ENCODE results near the gene VIT. TPM values are rescaled to one million over a fixed set of nuclear protein-coding genes. Genes with fewer than 3 reads are reported as not detected.

The VIT gene, protein sequence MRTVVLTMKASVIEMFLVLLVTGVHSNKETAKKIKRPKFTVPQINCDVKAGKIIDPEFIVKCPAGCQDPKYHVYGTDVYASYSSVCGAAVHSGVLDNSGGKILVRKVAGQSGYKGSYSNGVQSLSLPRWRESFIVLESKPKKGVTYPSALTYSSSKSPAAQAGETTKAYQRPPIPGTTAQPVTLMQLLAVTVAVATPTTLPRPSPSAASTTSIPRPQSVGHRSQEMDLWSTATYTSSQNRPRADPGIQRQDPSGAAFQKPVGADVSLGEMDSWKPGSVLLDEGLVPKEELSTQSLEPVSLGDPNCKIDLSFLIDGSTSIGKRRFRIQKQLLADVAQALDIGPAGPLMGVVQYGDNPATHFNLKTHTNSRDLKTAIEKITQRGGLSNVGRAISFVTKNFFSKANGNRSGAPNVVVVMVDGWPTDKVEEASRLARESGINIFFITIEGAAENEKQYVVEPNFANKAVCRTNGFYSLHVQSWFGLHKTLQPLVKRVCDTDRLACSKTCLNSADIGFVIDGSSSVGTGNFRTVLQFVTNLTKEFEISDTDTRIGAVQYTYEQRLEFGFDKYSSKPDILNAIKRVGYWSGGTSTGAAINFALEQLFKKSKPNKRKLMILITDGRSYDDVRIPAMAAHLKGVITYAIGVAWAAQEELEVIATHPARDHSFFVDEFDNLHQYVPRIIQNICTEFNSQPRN
- under 1 TPM in 1 of 3 donors, not detected in 2; 0.17 TPM for polyA plus RNA-seq (ENCODE audit: insufficient read length in 3 of 3)

DNA sequence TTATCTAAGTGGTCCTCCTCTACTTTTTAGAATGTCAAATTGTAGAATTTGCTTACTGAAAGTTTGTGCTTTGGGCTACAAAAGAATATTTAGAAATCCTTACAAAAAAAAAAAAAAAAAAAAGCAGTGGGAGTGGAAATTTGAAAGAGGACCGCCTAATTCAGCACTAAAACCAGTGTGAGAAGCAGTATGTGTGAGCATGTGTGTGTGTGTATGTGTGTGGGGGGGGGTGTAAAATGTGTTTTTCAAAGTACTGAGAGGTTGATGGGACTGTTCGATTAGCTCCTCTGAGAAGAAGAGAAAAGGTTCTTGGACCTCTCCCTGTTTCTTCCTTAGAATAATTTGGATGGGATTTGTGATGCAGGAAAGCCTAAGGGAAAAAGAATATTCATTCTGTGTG is at the start of gene VIT:
Gene VIT (plus strand): TSS at position 175 of the 400 bp plus-strand sequence. CDS start 19,664 bp downstream, outside the sequence.
- no peak for DNase-seq (ENCODE audit: low read depth in 3 of 3, low spot score in 2 of 3)

- DNase-seq (ENCODE audit: low read depth in 3 of 3, low spot score in 2 of 3): no peak
These were observed 46.3 kb upstream of the VIT start for GRCh38 chr2:36650031-36650829.

DNA sequence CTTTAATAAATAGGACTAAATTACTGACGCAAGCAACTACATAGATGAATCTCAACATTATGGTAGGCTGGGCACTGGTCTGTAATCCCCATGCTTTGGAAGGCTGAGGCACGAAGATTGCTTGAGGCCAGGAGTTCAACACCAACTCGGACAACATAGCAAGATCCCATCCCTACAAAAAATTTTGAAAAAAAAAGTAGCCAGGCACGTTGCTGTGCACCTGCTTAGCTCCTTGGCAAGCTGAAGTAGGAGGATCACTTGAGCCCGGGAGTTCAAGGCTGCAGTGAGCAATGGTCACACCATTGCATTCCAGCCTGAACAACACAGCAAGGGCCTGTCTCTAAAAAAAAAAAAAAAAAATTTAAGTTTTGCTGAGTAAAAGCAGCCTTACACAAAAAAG is 43.4 kb upstream of the VIT start:
- no peak for DNase-seq (ENCODE audit: low read depth in 3 of 3, low spot score in 2 of 3)

DNA sequence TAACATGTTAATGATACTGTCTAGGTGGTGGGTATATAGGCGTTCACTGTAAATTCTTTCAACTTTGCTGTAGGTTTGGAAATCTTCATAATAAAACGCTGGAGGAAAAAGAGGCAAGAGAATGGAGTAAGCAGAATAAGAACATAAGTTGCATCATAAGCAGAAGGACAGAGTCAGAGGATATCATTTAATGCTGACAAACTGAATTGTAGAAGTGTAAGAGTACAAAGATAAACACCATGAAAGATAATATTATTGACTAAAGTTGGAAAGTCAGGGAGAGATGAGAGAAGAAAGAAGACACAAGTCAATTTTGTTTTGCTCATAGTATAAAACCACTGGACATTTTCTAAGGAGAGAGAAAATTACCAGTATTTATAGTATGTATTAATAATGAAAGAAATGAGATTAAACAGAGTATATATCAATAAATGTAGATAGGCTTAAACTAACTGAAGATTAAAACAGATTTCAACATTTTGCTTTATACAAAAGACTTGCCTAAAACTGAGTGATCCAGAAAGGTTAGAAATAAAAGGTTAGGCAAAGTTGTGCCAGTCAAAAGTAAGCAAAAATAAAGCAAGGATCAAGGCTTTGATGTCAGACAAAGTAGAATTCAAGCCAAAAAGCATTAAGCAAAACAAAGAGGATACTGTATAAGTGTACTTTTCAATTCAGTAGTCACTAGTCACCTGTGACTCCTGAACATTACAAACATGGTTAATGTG is 42.4 kb upstream of the VIT start:
- DNase-seq (ENCODE audit: low read depth in 3 of 3, low spot score in 2 of 3): no peak

GRCh38 chr2:36655453-36655852 is 41.1 kb upstream of the VIT start:
- no peak for DNase-seq (ENCODE audit: low read depth in 3 of 3, low spot score in 2 of 3)

- DNase-seq (ENCODE audit: low read depth in 3 of 3, low spot score in 2 of 3): no peak
These were observed 38.8 kb upstream of the VIT start for GRCh38 chr2:36657703-36658102.

GRCh38 chr2:36658277-36658748 is 38.2 kb upstream of the VIT start:
- no peak for DNase-seq (ENCODE audit: low read depth in 3 of 3, low spot score in 2 of 3)

DNA sequence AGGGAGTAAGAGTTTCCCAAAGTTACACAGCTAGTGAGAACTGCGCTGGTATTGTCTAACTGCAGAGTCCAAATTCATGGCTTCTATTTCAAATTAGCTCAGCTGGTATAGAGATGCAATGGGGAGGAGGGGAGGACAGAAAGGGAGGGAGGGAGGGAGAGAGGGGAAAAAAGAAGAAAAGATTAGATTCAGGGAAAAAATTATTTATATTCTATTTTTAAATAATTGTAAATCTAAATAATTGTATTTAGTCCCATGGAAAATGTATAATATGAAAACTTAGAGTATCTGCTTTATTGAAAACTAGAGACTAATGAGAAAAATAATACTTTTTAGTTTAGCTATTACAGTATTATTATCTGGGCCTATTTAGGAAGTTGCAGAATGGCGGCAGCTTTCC is 37.3 kb upstream of the VIT start:
- DNase-seq (ENCODE audit: low read depth in 3 of 3, low spot score in 2 of 3): no peak

- no peak for DNase-seq (ENCODE audit: low read depth in 3 of 3, low spot score in 2 of 3)
These were observed 36.6 kb upstream of the VIT start for GRCh38 chr2:36659872-36660312.

DNA sequence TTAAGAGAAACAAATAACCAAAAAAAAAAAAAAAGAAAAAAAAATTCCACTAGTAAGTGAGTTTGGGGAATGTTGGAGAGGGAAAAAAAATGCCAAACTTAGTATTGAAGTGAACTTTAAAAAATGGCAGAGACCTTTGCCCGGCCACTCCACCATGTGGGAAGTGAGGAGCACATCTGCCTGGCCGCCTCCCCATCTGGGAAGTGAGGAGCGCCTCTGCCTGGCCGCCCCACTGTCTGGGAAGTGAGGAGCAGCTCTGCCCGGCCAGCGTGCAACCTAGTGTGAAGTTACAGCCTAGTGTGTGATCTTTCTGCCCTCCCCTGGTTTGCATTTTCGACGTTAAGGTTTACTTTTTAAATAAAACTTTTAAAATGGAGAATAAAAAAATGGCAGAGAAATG is 33.9 kb upstream of the VIT start:
- DNase-seq (ENCODE audit: low read depth in 3 of 3, low spot score in 2 of 3): no peak

GRCh38 chr2:36663295-36663694 is 33.2 kb upstream of the VIT start:
- DNase-seq (ENCODE audit: low read depth in 3 of 3, low spot score in 2 of 3): no peak

DNA sequence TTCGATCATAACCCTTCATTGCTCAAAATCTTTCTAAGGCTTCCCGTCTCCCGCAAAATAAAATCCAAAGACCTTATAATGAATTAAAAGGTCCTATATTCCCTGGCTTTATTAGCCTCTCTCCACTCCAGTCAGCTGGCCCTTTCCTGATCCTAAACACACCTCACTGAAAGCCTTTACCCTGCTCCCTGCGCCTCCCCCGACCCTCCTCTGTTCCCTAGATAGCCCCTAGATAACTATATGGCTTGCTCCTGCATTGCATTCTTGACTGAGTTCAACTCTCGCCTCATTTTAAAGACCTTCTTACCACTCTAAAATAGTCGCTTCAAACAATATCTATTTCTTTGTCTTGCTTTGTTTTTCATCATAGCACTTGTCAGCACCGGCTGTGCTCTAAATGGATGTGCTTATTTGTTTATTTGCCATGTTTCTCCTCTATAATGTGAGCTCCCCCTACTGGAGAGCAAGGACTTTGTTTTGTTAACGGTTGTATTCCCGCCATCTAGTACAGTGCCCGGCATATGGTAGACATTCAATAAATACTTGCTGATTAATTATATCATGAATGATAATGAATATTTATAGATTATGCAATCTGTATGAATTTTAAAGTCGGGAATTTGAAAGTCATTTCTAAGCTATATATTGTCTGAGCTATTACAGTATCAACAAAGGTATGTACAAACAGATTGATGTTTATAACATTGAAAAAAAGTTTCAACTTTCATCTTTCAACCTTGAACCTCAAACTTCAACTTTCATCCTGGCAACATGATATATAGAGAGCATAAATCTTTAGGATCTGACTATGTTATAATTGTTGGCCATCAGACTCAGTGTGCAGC is 32.4 kb upstream of the VIT start:
- peak; percentile 59 to 68 (median 66) for DNase-seq (ENCODE audit: low read depth in 3 of 3, low spot score in 2 of 3)

GRCh38 chr2:36664696-36665076 is 31.8 kb upstream of the VIT start:
- peak; percentile 42 to 62 (median 46) for DNase-seq (ENCODE audit: low read depth in 3 of 3, low spot score in 2 of 3)

- DNase-seq (ENCODE audit: low read depth in 3 of 3, low spot score in 2 of 3): no peak
These were observed 28.6 kb upstream of the VIT start for GRCh38 chr2:36667931-36668330.

DNA sequence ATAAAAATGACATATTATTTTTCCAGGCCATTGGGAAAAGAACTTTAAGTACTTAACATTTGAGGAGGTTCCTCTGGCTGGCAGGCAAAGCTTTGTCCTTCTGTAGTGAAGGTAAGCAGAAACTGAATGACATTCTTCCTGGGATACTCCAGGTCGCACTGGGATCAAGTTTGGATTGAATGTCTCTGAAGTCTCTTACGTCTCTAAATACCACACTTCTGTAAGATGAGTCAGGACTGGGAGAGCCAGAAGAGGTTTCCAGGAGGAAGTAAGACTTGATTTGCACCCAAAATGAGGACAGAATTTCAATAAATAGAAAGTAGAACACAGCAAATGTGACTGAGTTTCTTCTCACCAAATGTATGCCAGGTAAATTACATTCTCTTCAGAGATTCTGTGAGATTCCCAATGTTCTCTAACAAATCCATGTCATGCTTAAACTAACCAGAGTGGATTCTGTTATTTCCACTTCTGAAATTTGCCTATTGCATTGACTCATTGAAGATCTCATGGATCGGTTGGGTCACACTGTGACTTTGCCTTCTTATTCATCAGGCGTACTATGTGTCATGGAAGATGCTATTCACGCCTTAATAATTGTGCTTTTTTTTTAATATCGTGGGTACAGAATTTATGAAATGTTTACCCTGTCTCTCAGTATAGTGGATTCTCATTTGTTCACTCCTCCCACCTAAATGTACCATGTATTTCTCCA is 25.5 kb upstream of the VIT start:
- no peak for DNase-seq (ENCODE audit: low read depth in 3 of 3, low spot score in 2 of 3)

- DNase-seq (ENCODE audit: low read depth in 3 of 3, low spot score in 2 of 3): no peak
These were observed 24.8 kb upstream of the VIT start for GRCh38 chr2:36671731-36672130.

DNA sequence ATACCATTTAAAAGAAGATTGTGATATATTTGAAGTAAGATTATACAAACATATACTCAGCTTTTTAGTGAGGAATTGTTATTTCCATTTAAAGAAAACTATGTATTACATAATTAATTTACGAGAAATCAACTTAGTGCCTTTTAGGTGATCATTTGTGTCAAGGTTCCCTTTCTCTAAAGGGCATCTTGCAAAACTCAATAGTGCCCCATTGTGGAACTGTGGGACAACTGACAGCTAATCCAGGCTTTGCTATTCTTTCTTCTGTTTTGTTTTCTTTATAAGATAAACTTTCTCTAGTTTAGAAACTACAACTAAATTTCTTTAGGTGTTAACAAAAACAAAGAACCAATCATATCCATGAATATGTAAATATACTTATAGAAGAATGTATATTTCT is 24.3 kb upstream of the VIT start:
- DNase-seq (ENCODE audit: low read depth in 3 of 3, low spot score in 2 of 3): no peak

DNA sequence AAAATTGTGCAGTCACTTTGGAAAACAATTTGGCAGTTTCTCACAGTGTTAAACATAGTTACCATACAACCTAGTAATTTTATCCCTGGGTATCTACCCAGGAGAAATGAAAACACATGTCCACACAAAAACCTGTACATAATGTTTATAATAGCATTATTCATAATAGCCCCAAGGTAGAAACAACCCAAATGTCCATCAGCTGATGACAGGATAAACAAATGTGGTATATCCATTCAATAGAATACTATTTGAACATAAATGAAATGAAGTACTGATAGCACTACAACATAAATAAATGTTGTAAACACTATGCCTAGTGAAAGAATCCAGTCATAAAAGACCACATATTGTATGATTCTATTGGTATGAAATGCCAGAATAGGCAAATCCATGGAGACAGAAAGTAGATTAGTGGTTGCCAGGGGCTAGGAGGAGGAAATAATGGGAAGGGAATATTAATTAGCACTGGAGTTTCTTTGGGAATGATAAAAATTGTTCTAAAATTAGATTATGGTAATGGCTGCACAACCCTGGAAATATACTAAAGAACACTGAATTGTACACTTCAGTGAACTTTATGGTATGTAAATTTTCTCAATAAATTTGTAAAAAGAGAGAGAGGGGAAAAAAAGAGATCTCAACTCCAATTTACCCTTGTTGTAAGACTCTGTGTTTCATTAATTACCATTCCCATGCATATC is 20.8 kb upstream of the VIT start:
- no peak for DNase-seq (ENCODE audit: low read depth in 3 of 3, low spot score in 2 of 3)

Data from right renal cortex interstitium (tissue), 3 donors.